Activated T-cell treated with anti-CD3 and anti-CD28 coated beads, Interleukin-2, amount 50 U/mL, for 72 hours (primary cell): ENCODE results near the gene ADCY5. TPM values are rescaled to one million over a fixed set of nuclear protein-coding genes. Genes with fewer than 3 reads are reported as not detected.

ENCODE experiments used
- ATAC-seq, 2 donors: fragments of 150-1000 bp; cut with Tn5 transposase; replicated peaks in 1 of 2; 2 replicates each; pipeline ENCODE4 v1.10.0; 2021; ENCODE audit warnings: moderate library complexity in 2 of 2, mild to moderate bottlenecking in 1 of 2
- DNase-seq, 2 donors: peaks; one replicate each; pipeline ENCODE4 v3.0.0; 2021 to 2022; ENCODE audit warnings: mixed read lengths in 1 of 2
- H3K27ac Mint-ChIP-seq: one replicate; pipeline ENCODE4 v1.8.0; 2022; ENCODE audit warnings: mild to moderate bottlenecking, moderate library complexity, mixed read lengths
- H3K27me3 Mint-ChIP-seq: one replicate; pipeline ENCODE4 v1.8.0; 2022; ENCODE audit warnings: low read depth, mixed read lengths
- H3K36me3 Mint-ChIP-seq, 2 donors: one replicate each; pipeline ENCODE4 v1.8.0; 2022; ENCODE audit warnings: mixed read lengths in 2 of 2, mild to moderate bottlenecking in 1 of 2; ENCODE audit not compliant: insufficient read depth in 2 of 2
- H3K4me1 Mint-ChIP-seq: one replicate; pipeline ENCODE4 v1.8.0; 2022; ENCODE audit warnings: low read depth, mixed read lengths
- H3K4me3 Mint-ChIP-seq, 2 donors: one replicate each; pipeline ENCODE4 v1.8.0; 2022; ENCODE audit warnings: mild to moderate bottlenecking in 2 of 2, mixed read lengths in 2 of 2, moderate library complexity in 2 of 2
- H3K9me3 Mint-ChIP-seq, 2 donors: one replicate each; pipeline ENCODE4 v1.8.0; 2022; ENCODE audit warnings: mixed read lengths in 2 of 2
- total RNA-seq, 2 donors: library from RNA; stranded (reverse); gene quantifications; one replicate each; pipeline ENCODE4 v1.2.3, GENCODE V29; 2022

The ADCY5 gene
- total RNA-seq, 2 donors from 2014 or later, result not detected

- Mint-ChIP-seq H3K4me1 (peaks cover 8% of the 10 kb centered on the region), H3K9me3 (no peaks in the 10 kb centered on the region), H3K27me3 (no peaks in the 10 kb centered on the region), H3K4me3 (no peak overlapping the region), H3K27ac (no peak overlapping the region), H3K36me3 (no peaks in the 10 kb centered on the region)
- DNase-seq, result no peak
- no peak for ATAC-seq
Observed at GRCh38 chr3:123337948-123338619, 110.8 kb downstream of the ADCY5 start.

- ATAC-seq (no peak), DNase-seq (no peak)
- no peaks in the 10 kb centered on the region for H3K36me3 Mint-ChIP-seq
- H3K4me3 Mint-ChIP-seq, result no peak overlapping the region
- peaks cover 8% of the 10 kb centered on the region for H3K4me1 Mint-ChIP-seq
- H3K27ac Mint-ChIP-seq, result no peak overlapping the region
- no peaks in the 10 kb centered on the region for H3K27me3 Mint-ChIP-seq
- no peaks in the 10 kb centered on the region for H3K9me3 Mint-ChIP-seq
Observed at GRCh38 chr3:123337226-123337625, 111.7 kb downstream of the ADCY5 start.

GRCh38 chr3:123336441-123336851 is 112.4 kb downstream of the ADCY5 start:
- Mint-ChIP-seq H3K9me3 (no peaks in the 10 kb centered on the region), H3K27ac (no peak overlapping the region), H3K4me1 (peaks cover 8% of the 10 kb centered on the region), H3K4me3 (no peak overlapping the region), H3K27me3 (no peaks in the 10 kb centered on the region), H3K36me3 (no peaks in the 10 kb centered on the region)
- ATAC-seq (no peak), DNase-seq (no peak)

GRCh38 chr3:123336001-123336400 is 112.9 kb downstream of the ADCY5 start:
- DNase-seq (no peak), ATAC-seq (no peak)
- Mint-ChIP-seq H3K9me3 (no peaks in the 10 kb centered on the region), H3K36me3 (no peaks in the 10 kb centered on the region), H3K27ac (no peak overlapping the region), H3K4me3 (no peak overlapping the region), H3K27me3 (no peaks in the 10 kb centered on the region), H3K4me1 (peaks cover 8% of the 10 kb centered on the region)

GRCh38 chr3:123335007-123335670 is 113.8 kb downstream of the ADCY5 start:
- Mint-ChIP-seq H3K4me1 (peaks cover 8% of the 10 kb centered on the region), H3K4me3 (no peak overlapping the region), H3K27me3 (no peaks in the 10 kb centered on the region), H3K36me3 (no peaks in the 10 kb centered on the region), H3K27ac (no peak overlapping the region), H3K9me3 (no peaks in the 10 kb centered on the region)
- ATAC-seq (peak; percentile 26 to 40), DNase-seq (no peak)

- Mint-ChIP-seq H3K4me1 (peaks cover 8% of the 10 kb centered on the region), H3K27ac (no peak overlapping the region), H3K36me3 (no peaks in the 10 kb centered on the region), H3K9me3 (no peaks in the 10 kb centered on the region), H3K4me3 (no peak overlapping the region), H3K27me3 (no peaks in the 10 kb centered on the region)
- ATAC-seq, result no peak
- DNase-seq, result no peak
Observed at GRCh38 chr3:123334056-123334455, 114.8 kb downstream of the ADCY5 start.

- H3K27me3 Mint-ChIP-seq, result no peaks in the 10 kb centered on the region
- no peak overlapping the region for H3K27ac Mint-ChIP-seq
- ATAC-seq, result no peak
- peaks cover 8% of the 10 kb centered on the region for H3K4me1 Mint-ChIP-seq
- H3K9me3 Mint-ChIP-seq, result no peaks in the 10 kb centered on the region
- no peak for DNase-seq
- H3K4me3 Mint-ChIP-seq, result no peak overlapping the region
- no peaks in the 10 kb centered on the region for H3K36me3 Mint-ChIP-seq
Observed at GRCh38 chr3:123333401-123333800, 115.5 kb downstream of the ADCY5 start.

- no peaks in the 10 kb centered on the region for H3K36me3 Mint-ChIP-seq
- H3K4me3 Mint-ChIP-seq, result no peak overlapping the region
- H3K4me1 Mint-ChIP-seq, result peaks cover 8% of the 10 kb centered on the region
- ATAC-seq, result no peak
- H3K9me3 Mint-ChIP-seq, result no peaks in the 10 kb centered on the region
- H3K27me3 Mint-ChIP-seq, result no peaks in the 10 kb centered on the region
- no peak overlapping the region for H3K27ac Mint-ChIP-seq
- no peak for DNase-seq
Observed at GRCh38 chr3:123332124-123332641, 116.7 kb downstream of the ADCY5 start.

- H3K36me3 Mint-ChIP-seq, result no peaks in the 10 kb centered on the region
- no peaks in the 10 kb centered on the region for H3K9me3 Mint-ChIP-seq
- H3K4me3 Mint-ChIP-seq, result no peak overlapping the region
- no peaks in the 10 kb centered on the region for H3K27me3 Mint-ChIP-seq
- peaks cover 8% of the 10 kb centered on the region for H3K4me1 Mint-ChIP-seq
- no peak for DNase-seq
- ATAC-seq, result no peak
- H3K27ac Mint-ChIP-seq, result no peak overlapping the region
Observed at GRCh38 chr3:123331651-123332050, 117.2 kb downstream of the ADCY5 start.

GRCh38 chr3:123331006-123331405 is 117.9 kb downstream of the ADCY5 start:
- H3K9me3 Mint-ChIP-seq, result no peaks in the 10 kb centered on the region
- no peak for ATAC-seq
- no peaks in the 10 kb centered on the region for H3K27me3 Mint-ChIP-seq
- peaks cover 8% of the 10 kb centered on the region for H3K4me1 Mint-ChIP-seq
- no peaks in the 10 kb centered on the region for H3K36me3 Mint-ChIP-seq
- no peak overlapping the region for H3K4me3 Mint-ChIP-seq
- no peak for DNase-seq
- H3K27ac Mint-ChIP-seq, result no peak overlapping the region

GRCh38 chr3:123330441-123330991 is 118.4 kb downstream of the ADCY5 start:
- no peak for DNase-seq
- ATAC-seq, result no peak
- Mint-ChIP-seq H3K27me3 (no peaks in the 10 kb centered on the region), H3K27ac (no peak overlapping the region), H3K36me3 (no peaks in the 10 kb centered on the region), H3K9me3 (no peaks in the 10 kb centered on the region), H3K4me1 (peaks cover 8% of the 10 kb centered on the region), H3K4me3 (no peak overlapping the region)

- DNase-seq (no peak), ATAC-seq (no peak)
- no peaks in the 10 kb centered on the region for H3K27me3 Mint-ChIP-seq
- H3K4me1 Mint-ChIP-seq, result peaks cover 1% of the 10 kb centered on the region
- H3K27ac Mint-ChIP-seq, result no peak overlapping the region
- no peaks in the 10 kb centered on the region for H3K9me3 Mint-ChIP-seq
- H3K4me3 Mint-ChIP-seq, result no peak overlapping the region
- no peaks in the 10 kb centered on the region for H3K36me3 Mint-ChIP-seq
Observed at GRCh38 chr3:123329636-123330340, 119.1 kb downstream of the ADCY5 start.
